Activated naive CD8-positive, alpha-beta T cell treated with anti-CD3 and anti-CD28 coated beads, Interleukin-2, amount 50 U/mL, for 24 hours (primary cell): ENCODE data around the gene PHETA1.
"Not testable (repeated sequence)": the region's sequence is repeated elsewhere in the genome, so short reads cannot be mapped to it uniquely, and the experiment has no call there.

Experiments used
- ATAC-seq: fragments of 150-1000 bp; cut with Tn5 transposase; one replicate; pipeline ENCODE4 v1.10.0; 2021
- DNase-seq: peaks from one replicate; pipeline ENCODE4 v3.0.0; 2021
- H3K27ac Mint-ChIP-seq: one replicate; pipeline ENCODE4 v1.8.0; 2021; ENCODE audit warnings: mild to moderate bottlenecking, mixed read lengths
- H3K27me3 Mint-ChIP-seq: one replicate; pipeline ENCODE4 v1.8.0; 2021; ENCODE audit warnings: mixed read lengths
- H3K36me3 Mint-ChIP-seq: one replicate; pipeline ENCODE4 v1.8.0; 2021; ENCODE audit warnings: low read depth, mixed read lengths
- H3K4me1 Mint-ChIP-seq: one replicate; pipeline ENCODE4 v1.8.0; 2021; ENCODE audit warnings: mixed read lengths
- H3K4me3 Mint-ChIP-seq: one replicate; pipeline ENCODE4 v1.8.0; 2021; ENCODE audit warnings: mild to moderate bottlenecking, moderate library complexity, mixed read lengths
- H3K9me3 Mint-ChIP-seq: one replicate; pipeline ENCODE4 v1.8.0; 2021; ENCODE audit warnings: mixed read lengths

Gene PHETA1

GRCh38 chr12:111338096-111338495 lies 30.8 kb downstream of the PHETA1 start:
- no peaks in the 10 kb centered on the region for H3K9me3 Mint-ChIP-seq
- H3K4me3 Mint-ChIP-seq = no peak overlapping the region
- ATAC-seq (no peak), DNase-seq (no peak)
- no peaks in the 10 kb centered on the region for H3K27me3 Mint-ChIP-seq
- no peak overlapping the region for H3K27ac Mint-ChIP-seq
- H3K36me3 Mint-ChIP-seq = peaks cover 1% of the 10 kb centered on the region
- peaks cover 4% of the 10 kb centered on the region for H3K4me1 Mint-ChIP-seq

DNA sequence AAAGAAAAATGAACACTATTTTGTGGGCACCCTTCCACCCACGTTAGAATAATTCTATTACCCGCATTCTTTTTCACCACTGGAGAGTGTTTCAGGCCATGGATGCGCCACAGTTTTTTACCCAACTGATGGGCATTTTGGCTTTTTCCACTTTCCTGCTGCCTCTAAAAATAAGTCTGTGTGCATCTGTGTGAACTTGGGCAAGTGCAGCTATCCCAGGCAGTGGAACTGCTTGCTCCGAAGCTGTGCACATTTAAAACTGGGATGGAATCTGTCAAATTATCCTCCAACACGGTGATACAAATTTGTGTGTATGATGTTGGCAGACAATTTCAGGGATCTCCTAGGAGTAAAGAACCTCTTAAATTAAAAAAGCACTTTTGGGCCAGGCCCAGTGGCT lies 31.5 kb downstream of the PHETA1 start:
- no peak overlapping the region for H3K27ac Mint-ChIP-seq
- peaks cover 1% of the 10 kb centered on the region for H3K27me3 Mint-ChIP-seq
- ATAC-seq (no peak), DNase-seq (no peak)
- no peaks in the 10 kb centered on the region for H3K36me3 Mint-ChIP-seq
- peaks cover 4% of the 10 kb centered on the region for H3K4me1 Mint-ChIP-seq
- no peaks in the 10 kb centered on the region for H3K9me3 Mint-ChIP-seq
- no peak overlapping the region for H3K4me3 Mint-ChIP-seq

DNA sequence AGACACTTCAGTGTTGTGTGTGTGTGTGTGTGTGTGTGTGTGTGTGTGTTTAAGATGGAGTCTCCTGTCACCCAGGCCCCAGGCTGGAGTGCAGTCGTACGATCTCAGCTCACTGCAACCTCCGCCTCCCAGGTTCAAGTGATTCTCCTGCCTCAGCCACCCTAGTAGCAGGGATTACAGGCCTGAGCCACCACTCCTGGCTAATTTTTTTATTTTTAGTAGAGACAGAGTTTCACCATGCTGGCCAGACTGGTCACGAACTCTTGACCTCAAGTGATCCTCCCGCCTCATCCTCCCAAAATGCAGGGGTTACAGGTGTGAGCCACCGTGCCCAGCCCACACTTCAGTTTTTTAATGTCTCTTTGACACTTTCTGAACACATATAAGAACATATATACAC lies 32.5 kb downstream of the PHETA1 start:
- not testable (repeated sequence) for H3K36me3 Mint-ChIP-seq, ATAC-seq, H3K27ac Mint-ChIP-seq, H3K4me1 Mint-ChIP-seq, DNase-seq, H3K27me3 Mint-ChIP-seq, H3K4me3 Mint-ChIP-seq, H3K9me3 Mint-ChIP-seq

- no peak overlapping the region for H3K4me3 Mint-ChIP-seq
- ATAC-seq (no peak), DNase-seq (no peak)
- H3K36me3 Mint-ChIP-seq = no peaks in the 10 kb centered on the region
- H3K9me3 Mint-ChIP-seq = no peaks in the 10 kb centered on the region
- H3K27ac Mint-ChIP-seq = no peak overlapping the region
- peaks cover 4% of the 10 kb centered on the region for H3K27me3 Mint-ChIP-seq
- peaks cover 4% of the 10 kb centered on the region for H3K4me1 Mint-ChIP-seq
Measured at GRCh38 chr12:111335811-111336210, 33.1 kb downstream of the PHETA1 start.

DNA sequence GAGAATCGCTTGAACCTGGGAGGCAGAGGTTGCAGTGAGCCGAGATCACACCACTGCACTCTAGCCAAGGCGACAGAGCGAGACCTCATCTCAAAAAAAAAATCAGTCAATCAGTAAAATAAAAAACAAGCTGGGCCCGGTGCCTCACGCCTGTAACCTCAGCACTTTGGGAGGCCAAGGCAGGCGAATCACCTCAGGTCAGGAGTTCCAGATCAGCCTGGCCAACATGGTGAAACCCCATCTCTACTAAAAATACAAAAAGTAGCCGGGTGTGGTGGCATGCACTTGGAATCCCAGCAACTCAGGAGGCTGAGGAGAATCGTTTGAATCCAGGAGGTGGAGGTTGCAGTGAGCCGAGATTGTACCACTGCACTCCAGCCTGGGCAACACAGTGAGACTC lies 33.6 kb downstream of the PHETA1 start:
- not testable (repeated sequence) for ATAC-seq, H3K9me3 Mint-ChIP-seq, H3K4me1 Mint-ChIP-seq, DNase-seq, H3K27ac Mint-ChIP-seq, H3K4me3 Mint-ChIP-seq, H3K27me3 Mint-ChIP-seq, H3K36me3 Mint-ChIP-seq

GRCh38 chr12:111334393-111334915 lies 34.4 kb downstream of the PHETA1 start:
- Mint-ChIP-seq H3K4me3 (no peak overlapping the region), H3K27ac (no peak overlapping the region), H3K27me3 (peaks cover 4% of the 10 kb centered on the region), H3K4me1 (no peaks in the 10 kb centered on the region), H3K9me3 (no peaks in the 10 kb centered on the region), H3K36me3 (no peaks in the 10 kb centered on the region)
- ATAC-seq = no peak
- DNase-seq = no peak

DNA sequence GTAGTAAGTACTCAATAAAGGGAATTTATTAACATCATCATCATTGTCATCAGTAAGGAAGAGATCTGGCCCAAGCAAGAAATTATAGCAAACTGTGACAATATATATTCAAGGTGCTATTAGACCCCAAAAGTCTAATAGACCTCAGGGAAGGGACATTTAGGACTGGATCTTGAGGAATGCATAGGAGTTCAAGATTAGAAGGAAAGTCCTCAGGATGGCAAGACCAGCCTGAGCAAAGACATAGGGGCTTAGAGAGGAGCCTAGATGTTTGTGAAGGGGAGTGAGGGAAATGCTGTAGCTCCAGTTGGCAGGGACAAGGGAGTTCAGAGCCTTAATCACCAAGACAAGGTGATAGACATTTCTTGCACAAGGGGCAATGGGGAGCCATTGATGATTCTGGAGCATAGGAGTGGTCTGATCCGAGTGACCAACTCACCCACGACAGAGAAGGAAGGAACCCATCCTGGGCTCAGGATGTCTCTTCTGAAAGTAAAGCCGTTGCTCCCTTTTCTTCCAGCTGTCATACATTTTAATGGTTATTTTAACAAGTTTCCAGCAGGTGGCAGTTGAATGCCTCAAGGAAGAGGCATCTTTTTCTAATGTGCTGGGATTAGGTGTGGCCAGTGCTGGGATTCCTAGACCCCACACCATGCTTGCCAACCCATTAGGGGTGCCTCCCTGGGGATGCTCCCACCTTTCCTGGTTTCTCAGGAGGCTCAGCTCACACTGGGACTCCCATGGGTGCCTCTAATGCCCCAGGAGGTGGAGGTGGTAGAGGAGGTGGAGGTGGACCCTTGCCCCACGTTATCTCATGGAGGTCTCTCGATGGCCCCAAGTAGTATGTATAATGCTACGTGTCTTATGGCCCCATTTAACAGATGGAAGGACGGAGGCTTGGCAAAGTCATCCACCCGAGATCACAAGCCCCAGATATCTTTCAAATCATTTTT lies 37.8 kb downstream of the PHETA1 start:
- DNase-seq (no peak), ATAC-seq (peak; percentile 50)
- Mint-ChIP-seq H3K36me3 (no peaks in the 10 kb centered on the region), H3K27me3 (peaks cover 4% of the 10 kb centered on the region), H3K4me3 (no peak overlapping the region), H3K27ac (no peak overlapping the region), H3K4me1 (no peaks in the 10 kb centered on the region), H3K9me3 (no peaks in the 10 kb centered on the region)

- H3K36me3 Mint-ChIP-seq = no peaks in the 10 kb centered on the region
- DNase-seq = no peak
- H3K27ac Mint-ChIP-seq = no peak overlapping the region
- no peak overlapping the region for H3K4me3 Mint-ChIP-seq
- H3K27me3 Mint-ChIP-seq = peaks cover 4% of the 10 kb centered on the region
- no peaks in the 10 kb centered on the region for H3K4me1 Mint-ChIP-seq
- H3K9me3 Mint-ChIP-seq = no peaks in the 10 kb centered on the region
- ATAC-seq = no peak
Measured at GRCh38 chr12:111328138-111328537, 40.8 kb downstream of the PHETA1 start.

GRCh38 chr12:111327474-111327873 lies 41.4 kb downstream of the PHETA1 start:
- Mint-ChIP-seq H3K9me3 (no peaks in the 10 kb centered on the region), H3K27ac (no peak overlapping the region), H3K4me3 (no peak overlapping the region), H3K27me3 (peaks cover 4% of the 10 kb centered on the region), H3K4me1 (no peaks in the 10 kb centered on the region), H3K36me3 (no peaks in the 10 kb centered on the region)
- DNase-seq (no peak), ATAC-seq (no peak)

DNA sequence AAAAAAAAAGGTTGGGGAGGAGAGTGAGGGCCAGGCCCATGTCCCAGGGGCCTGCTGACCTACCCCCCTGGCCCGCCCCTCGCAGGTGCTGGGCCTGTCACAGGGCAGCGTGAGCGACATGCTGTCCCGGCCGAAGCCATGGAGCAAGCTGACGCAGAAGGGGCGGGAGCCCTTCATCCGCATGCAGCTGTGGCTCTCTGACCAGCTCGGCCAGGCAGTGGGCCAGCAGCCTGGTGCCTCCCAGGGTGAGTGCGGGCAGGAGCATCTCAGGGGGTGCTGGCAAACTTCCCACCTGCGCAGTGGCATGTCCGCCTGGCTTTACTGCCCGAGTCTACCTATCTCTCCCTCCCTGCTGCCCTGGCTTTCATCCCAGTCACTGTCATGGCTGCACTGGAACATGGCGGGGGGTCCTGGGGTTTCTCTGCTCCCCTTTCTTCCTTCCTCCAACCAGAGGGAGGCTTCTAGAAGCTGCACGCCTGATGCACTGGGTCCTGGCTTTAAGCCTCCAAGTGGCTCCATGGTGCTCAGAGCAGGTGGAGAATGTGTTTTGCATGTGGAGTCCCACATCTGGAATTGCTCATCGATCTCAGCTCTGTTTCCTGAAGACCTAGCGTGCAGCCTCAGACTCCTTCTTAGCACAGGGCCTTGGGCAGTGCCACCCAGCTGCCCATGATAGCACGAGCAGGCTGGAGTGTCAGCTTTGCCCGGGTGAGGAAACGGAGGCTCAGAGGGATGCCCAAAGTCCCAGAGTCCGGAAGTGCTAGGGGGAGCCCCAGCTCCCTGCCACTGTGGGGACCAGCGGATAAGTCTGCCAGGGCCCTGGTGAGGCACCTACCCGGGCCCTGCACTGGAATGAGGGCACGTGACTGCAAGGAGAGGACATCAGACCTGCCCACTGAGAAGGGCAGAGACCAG lies 46.3 kb downstream of the PHETA1 start:
- Mint-ChIP-seq H3K36me3 (no peaks in the 10 kb centered on the region), H3K9me3 (no peaks in the 10 kb centered on the region), H3K27me3 (no peaks in the 10 kb centered on the region), H3K4me1 (no peaks in the 10 kb centered on the region), H3K4me3 (no peak overlapping the region), H3K27ac (no peak overlapping the region)
- ATAC-seq (no peak), DNase-seq (no peak)

DNA sequence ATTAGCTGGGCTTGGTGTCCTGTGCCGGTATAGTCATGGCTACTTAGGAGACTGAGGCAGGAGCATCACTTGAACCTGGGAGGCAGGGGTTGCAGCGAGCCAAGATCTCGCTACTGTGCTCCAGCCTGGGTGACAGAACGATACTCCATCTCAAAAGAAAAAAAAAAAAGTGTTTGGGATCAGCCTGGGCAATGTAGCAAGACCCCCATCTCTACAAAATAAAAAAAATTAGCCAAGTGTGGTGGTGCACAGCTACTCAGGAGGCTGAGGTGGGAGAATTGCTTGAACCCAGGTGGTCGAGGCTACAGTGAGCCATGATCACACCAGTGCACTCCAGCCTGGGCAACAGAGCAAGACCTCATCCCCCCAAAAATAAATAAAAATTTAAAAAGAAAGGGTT lies 47.6 kb downstream of the PHETA1 start:
- DNase-seq (no peak), ATAC-seq (no peak)
- no peaks in the 10 kb centered on the region for H3K27me3 Mint-ChIP-seq
- no peaks in the 10 kb centered on the region for H3K9me3 Mint-ChIP-seq
- no peaks in the 10 kb centered on the region for H3K36me3 Mint-ChIP-seq
- H3K4me1 Mint-ChIP-seq = no peaks in the 10 kb centered on the region
- no peak overlapping the region for H3K4me3 Mint-ChIP-seq
- no peak overlapping the region for H3K27ac Mint-ChIP-seq

GRCh38 chr12:111320258-111321050 lies 48.4 kb downstream of the PHETA1 start:
- H3K27ac Mint-ChIP-seq = no peak overlapping the region
- H3K36me3 Mint-ChIP-seq = no peaks in the 10 kb centered on the region
- H3K4me1 Mint-ChIP-seq = no peaks in the 10 kb centered on the region
- ATAC-seq (no peak), DNase-seq (no peak)
- H3K4me3 Mint-ChIP-seq = no peak overlapping the region
- no peaks in the 10 kb centered on the region for H3K9me3 Mint-ChIP-seq
- H3K27me3 Mint-ChIP-seq = no peaks in the 10 kb centered on the region

GRCh38 chr12:111319600-111320257 lies 49.2 kb downstream of the PHETA1 start:
- H3K4me1 Mint-ChIP-seq = no peaks in the 10 kb centered on the region
- no peak overlapping the region for H3K27ac Mint-ChIP-seq
- DNase-seq = no peak
- no peak for ATAC-seq
- H3K4me3 Mint-ChIP-seq = no peak overlapping the region
- no peaks in the 10 kb centered on the region for H3K36me3 Mint-ChIP-seq
- H3K9me3 Mint-ChIP-seq = no peaks in the 10 kb centered on the region
- no peaks in the 10 kb centered on the region for H3K27me3 Mint-ChIP-seq

GRCh38 chr12:111318450-111318849 lies 50.4 kb downstream of the PHETA1 start:
- no peaks in the 10 kb centered on the region for H3K36me3 Mint-ChIP-seq
- H3K9me3 Mint-ChIP-seq = no peaks in the 10 kb centered on the region
- H3K27ac Mint-ChIP-seq = no peak overlapping the region
- DNase-seq (no peak), ATAC-seq (no peak)
- peaks cover 2% of the 10 kb centered on the region for H3K4me1 Mint-ChIP-seq
- H3K27me3 Mint-ChIP-seq = peaks cover 6% of the 10 kb centered on the region
- no peak overlapping the region for H3K4me3 Mint-ChIP-seq
